ENCODE results near the gene C9orf78. TPM values are rescaled to one million over a fixed set of nuclear protein-coding genes. Genes with fewer than 3 reads are reported as not detected.

Gene C9orf78
- total RNA-seq, 1 experiment from 2014 or later: 37.5 TPM

GRCh38 chr9:129873563-129874190, 38.6 kb upstream of the C9orf78 start:
- H3K4me1 Mint-ChIP-seq: 0 out of 4 replicates have a peak, but pooled peaks cover 0 to 2% of the 10 kb centered on the region in 2 experiments
- no peak overlapping the region for H2BK15ac ChIP-seq (ENCODE audit: low read depth, low read length)
- peak overlapping the region; percentile 34 to 92 (median 78); a peak in 4 of 7 replicates for H3K27ac Mint-ChIP-seq
- H2BK5ac ChIP-seq (ENCODE audit: insufficient read length, low read length): no peak overlapping the region
- no peaks in the 10 kb centered on the region for H3K4me1 ChIP-seq (ENCODE audit: insufficient read depth, low read length)
- H3K9me3 Mint-ChIP-seq: no peaks in the 10 kb centered on the region
- no peak overlapping the region for H4K8ac ChIP-seq (replicated peaks; ENCODE audit: insufficient read length, low read depth, low read length)
- H3K18ac ChIP-seq (ENCODE audit: insufficient read length, low read depth, low read length): no peak overlapping the region
- no CpG with 5 or more reads among the region's 16 CpGs for WGBS (ENCODE audit: extremely low coverage, insufficient read length, low lambda C conversion rate)
- no peaks in the 10 kb centered on the region for H3K27me3 ChIP-seq (ENCODE audit: insufficient read depth, low read length)
- TF ChIP-seq CTCF (conservative IDR thresholded peaks at IDR 0.05): no peak
- H3K14ac ChIP-seq (ENCODE audit: insufficient read depth, low read length): no peak overlapping the region
- no peak overlapping the region for H3K4ac ChIP-seq (ENCODE audit: low read depth, low read length)
- no peak overlapping the region for H2BK12ac ChIP-seq (ENCODE audit: insufficient read length, low read depth, low read length)
- no peak overlapping the region for H2AFZ ChIP-seq (ENCODE audit: low read length)
- peak; percentile 29 for DNase-seq
- H4K5ac ChIP-seq (ENCODE audit: insufficient read length, low read depth, low read length): no peak overlapping the region
- H3K23ac ChIP-seq (ENCODE audit: insufficient read length, low read depth, low read length): no peak overlapping the region
- H3K4me3 Mint-ChIP-seq: no peak overlapping the region
- H3K27ac ChIP-seq (ENCODE audit: insufficient read length, low read depth, low read length): no peak overlapping the region
- H3K23me2 ChIP-seq (ENCODE audit: insufficient read length, low read depth, low read length, poor library complexity, severe bottlenecking): no peaks in the 10 kb centered on the region
- H3K36me3 Mint-ChIP-seq (ENCODE audit: insufficient read depth in 1 of 3, low read depth in 3 of 3): peaks cover 2 to 18% (median 14%) of the 10 kb centered on the region in 3 experiments; a peak in 6 of 7 replicates
- H2BK120ac ChIP-seq (ENCODE audit: low read depth, low read length, poor library complexity, severe bottlenecking): no peak overlapping the region
- H3K79me2 ChIP-seq (ENCODE audit: insufficient read depth, low read length): no peaks in the 10 kb centered on the region
- no peak overlapping the region for H3K9ac ChIP-seq (ENCODE audit: extremely low read depth, insufficient read length, low read length)
- no peaks in the 10 kb centered on the region for H4K20me1 ChIP-seq (ENCODE audit: control insufficient read depth, insufficient read depth, insufficient read length)
- no peak overlapping the region for H3T11ph ChIP-seq (ENCODE audit: low read length)
- no peaks in the 10 kb centered on the region for H3K9me3 ChIP-seq (ENCODE audit: control insufficient read depth, low read depth, low read length)
- H4K91ac ChIP-seq (ENCODE audit: insufficient read length, low read depth, low read length): no peak overlapping the region
- no peak overlapping the region for H2AK5ac ChIP-seq (ENCODE audit: insufficient read length, low read length)
- no peak overlapping the region for H2BK20ac ChIP-seq (ENCODE audit: low read depth, low read length, poor library complexity, severe bottlenecking)
- H3K4me2 ChIP-seq (ENCODE audit: insufficient read depth, insufficient read length, low read length): no peak overlapping the region
- no peaks in the 10 kb centered on the region for H3K79me1 ChIP-seq (ENCODE audit: insufficient read depth, low read depth, low read length, poor library complexity, severe bottlenecking)
- H3K27me3 Mint-ChIP-seq (ENCODE audit: low read depth): no peaks in the 10 kb centered on the region
- no peak overlapping the region for H3K56ac ChIP-seq (ENCODE audit: insufficient read length, low read depth, low read length)
